Dendritic cell treated with granulocyte-macrophage colony-stimulating factor and Interleukin-4, amounts not matched to agents 40 ng/mL and 50 ng/mL, for 4 days (primary cell): ENCODE measurements around the gene HSPA1B.

Experiments
- H3K27ac Mint-ChIP-seq: one replicate; pipeline ENCODE4 v1.8.0; 2022; ENCODE audit warnings: mild to moderate bottlenecking, mixed read lengths
- H3K27me3 Mint-ChIP-seq: one replicate; pipeline ENCODE4 v1.8.0; 2022; ENCODE audit warnings: mild to moderate bottlenecking, mixed read lengths
- H3K36me3 Mint-ChIP-seq: one replicate; pipeline ENCODE4 v1.8.0; 2022; ENCODE audit warnings: low read depth, mixed read lengths
- H3K4me1 Mint-ChIP-seq: one replicate; pipeline ENCODE4 v1.8.0; 2022; ENCODE audit warnings: low read depth, mixed read lengths
- H3K4me3 Mint-ChIP-seq: one replicate; pipeline ENCODE4 v1.8.0; 2022; ENCODE audit warnings: mild to moderate bottlenecking, moderate library complexity, mixed read lengths
- H3K9me3 Mint-ChIP-seq: one replicate; pipeline ENCODE4 v1.8.0; 2022; ENCODE audit warnings: mixed read lengths
- intact Hi-C: fragments of 100-400 bp; cut with micrococcal nuclease; formaldehyde crosslinking; loops from one replicate; pipeline ENCODE4 v1.15.0; 2022

Gene HSPA1B

DNA sequence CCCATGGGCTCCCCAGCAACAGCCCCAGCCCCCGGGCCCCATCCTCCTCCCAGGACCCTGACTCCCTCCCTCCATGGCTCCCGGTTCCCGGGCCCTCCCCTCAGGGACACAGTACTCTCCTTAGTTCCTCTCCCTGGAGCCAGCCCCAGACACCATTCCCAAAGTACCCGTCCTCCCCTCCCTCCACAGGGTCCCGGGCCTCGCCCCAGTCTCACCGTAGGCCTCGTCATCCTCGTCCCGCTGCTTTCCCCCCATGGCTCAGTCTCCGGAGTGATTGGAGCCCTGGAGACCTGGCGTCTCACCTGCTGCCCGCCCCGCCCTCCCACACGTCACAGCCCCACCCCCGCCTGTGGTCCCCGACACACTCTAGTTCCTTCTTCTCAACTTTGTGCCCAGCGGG lies 51.2 kb downstream of the HSPA1B start, which contains the start of gene SLC44A4:
Gene SLC44A4 (minus strand): TSS at position 272 of the 400 bp plus-strand sequence. CDS start 17 bp downstream, at position 255.
- Mint-ChIP-seq H3K36me3 (peaks cover 46% of the 10 kb centered on the region), H3K9me3 (no peaks in the 10 kb centered on the region), H3K4me1 (peaks cover 9% of the 10 kb centered on the region), H3K27me3 (peaks cover 5% of the 10 kb centered on the region), H3K4me3 (no peak within 1 kb of the TSS), H3K27ac (peak within 1 kb of the TSS; percentile 43)
- intact Hi-C loops: no loop called here

DNA sequence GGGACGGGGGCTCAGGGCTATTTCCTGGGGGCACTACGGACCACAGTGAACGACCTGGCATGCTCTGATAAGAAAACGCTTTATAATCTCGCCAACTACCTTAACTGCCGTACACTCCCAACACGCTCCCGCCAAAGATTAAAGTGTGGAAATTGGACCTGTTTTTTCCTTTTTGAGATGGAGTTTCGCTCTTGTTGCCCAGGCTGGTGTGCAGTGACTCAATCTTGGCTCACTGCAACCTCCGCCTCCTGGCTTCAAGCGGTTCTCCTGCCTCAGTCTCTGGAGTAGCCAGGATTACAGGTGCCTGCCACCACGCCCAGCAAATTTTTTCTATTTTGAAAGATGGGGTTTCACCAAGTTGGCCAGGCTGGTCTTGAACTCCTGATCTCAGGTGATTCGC lies 51.6 kb downstream of the HSPA1B start:
- intact Hi-C loops: no loop called here
- H3K9me3 Mint-ChIP-seq: no peaks in the 10 kb centered on the region
- H3K4me1 Mint-ChIP-seq: peaks cover 8% of the 10 kb centered on the region
- peak overlapping the region; percentile 43 for H3K27ac Mint-ChIP-seq
- peaks cover 50% of the 10 kb centered on the region for H3K36me3 Mint-ChIP-seq
- peaks cover 5% of the 10 kb centered on the region for H3K27me3 Mint-ChIP-seq
- H3K4me3 Mint-ChIP-seq: no peak overlapping the region
